Femur (tissue), 1 donor: Measurements from ENCODE around the gene REEP2.
"Not testable (repeated sequence)": the region's sequence is repeated elsewhere in the genome, so short reads cannot be mapped to it uniquely, and the experiment has no call there.

Experiments
- DNase-seq: peaks from one replicate; pipeline ENCODE4 v3.0.0-alpha.2; 2017

The REEP2 gene

DNA sequence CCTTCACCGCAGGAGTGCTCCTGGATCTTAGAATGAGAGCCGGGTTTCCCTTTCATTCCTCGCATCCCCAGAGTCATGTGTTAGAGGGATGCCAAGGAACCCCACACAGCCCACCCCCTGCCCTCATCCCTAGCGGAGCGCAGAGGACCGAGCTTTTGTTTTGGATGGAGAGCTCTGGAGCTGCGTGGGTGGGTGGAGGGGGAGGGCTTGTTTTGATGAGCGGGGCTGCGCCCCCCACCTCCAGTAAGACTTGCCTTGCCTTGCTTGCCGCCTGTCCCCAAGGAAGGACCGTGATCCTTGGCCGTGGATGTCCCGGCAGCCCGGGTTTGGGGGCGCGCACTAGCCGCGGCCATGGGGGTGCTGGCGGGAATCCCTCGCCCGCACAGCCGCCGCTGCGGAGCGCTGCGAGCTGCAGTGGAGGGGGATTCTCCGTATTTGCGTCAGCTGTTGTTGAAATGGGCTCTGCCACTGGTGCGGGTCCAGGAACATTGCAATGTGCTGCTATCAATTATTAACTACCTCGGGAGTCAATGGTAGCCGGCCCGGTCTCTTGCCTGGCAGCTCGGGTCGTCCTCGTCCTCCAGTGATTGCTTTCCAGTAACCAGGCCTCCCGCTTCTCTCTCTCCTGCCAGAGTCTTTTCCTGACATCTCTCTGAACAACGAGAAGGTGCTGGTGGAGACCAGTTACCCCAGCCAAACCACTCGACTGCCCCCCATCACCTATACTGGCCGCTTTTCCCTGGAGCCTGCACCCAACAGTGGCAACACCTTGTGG lies 27.5 kb downstream of the REEP2 start:
- DNase-seq, result no peak

DNA sequence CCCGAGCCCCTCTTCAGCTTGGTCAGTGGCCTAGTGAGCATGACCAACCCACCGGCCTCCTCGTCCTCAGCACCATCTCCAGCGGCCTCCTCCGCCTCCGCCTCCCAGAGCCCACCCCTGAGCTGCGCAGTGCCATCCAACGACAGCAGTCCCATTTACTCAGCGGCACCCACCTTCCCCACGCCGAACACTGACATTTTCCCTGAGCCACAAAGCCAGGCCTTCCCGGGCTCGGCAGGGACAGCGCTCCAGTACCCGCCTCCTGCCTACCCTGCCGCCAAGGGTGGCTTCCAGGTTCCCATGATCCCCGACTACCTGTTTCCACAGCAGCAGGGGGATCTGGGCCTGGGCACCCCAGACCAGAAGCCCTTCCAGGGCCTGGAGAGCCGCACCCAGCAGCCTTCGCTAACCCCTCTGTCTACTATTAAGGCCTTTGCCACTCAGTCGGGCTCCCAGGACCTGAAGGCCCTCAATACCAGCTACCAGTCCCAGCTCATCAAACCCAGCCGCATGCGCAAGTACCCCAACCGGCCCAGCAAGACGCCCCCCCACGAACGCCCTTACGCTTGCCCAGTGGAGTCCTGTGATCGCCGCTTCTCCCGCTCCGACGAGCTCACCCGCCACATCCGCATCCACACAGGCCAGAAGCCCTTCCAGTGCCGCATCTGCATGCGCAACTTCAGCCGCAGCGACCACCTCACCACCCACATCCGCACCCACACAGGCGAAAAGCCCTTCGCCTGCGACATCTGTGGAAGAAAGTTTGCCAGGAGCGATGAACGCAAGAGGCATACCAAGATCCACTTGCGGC lies 28.2 kb downstream of the REEP2 start:
- DNase-seq, result no peak

DNA sequence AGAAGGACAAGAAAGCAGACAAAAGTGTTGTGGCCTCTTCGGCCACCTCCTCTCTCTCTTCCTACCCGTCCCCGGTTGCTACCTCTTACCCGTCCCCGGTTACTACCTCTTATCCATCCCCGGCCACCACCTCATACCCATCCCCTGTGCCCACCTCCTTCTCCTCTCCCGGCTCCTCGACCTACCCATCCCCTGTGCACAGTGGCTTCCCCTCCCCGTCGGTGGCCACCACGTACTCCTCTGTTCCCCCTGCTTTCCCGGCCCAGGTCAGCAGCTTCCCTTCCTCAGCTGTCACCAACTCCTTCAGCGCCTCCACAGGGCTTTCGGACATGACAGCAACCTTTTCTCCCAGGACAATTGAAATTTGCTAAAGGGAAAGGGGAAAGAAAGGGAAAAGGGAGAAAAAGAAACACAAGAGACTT lies 28.9 kb downstream of the REEP2 start:
- no peak for DNase-seq

DNA sequence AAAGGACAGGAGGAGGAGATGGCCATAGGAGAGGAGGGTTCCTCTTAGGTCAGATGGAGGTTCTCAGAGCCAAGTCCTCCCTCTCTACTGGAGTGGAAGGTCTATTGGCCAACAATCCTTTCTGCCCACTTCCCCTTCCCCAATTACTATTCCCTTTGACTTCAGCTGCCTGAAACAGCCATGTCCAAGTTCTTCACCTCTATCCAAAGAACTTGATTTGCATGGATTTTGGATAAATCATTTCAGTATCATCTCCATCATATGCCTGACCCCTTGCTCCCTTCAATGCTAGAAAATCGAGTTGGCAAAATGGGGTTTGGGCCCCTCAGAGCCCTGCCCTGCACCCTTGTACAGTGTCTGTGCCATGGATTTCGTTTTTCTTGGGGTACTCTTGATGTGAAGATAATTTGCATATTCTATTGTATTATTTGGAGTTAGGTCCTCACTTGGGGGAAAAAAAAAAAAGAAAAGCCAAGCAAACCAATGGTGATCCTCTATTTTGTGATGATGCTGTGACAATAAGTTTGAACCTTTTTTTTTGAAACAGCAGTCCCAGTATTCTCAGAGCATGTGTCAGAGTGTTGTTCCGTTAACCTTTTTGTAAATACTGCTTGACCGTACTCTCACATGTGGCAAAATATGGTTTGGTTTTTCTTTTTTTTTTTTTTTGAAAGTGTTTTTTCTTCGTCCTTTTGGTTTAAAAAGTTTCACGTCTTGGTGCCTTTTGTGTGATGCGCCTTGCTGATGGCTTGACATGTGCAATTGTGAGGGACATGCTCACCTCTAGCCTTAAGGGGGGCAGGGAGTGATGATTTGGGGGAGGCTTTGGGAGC lies 29.5 kb downstream of the REEP2 start:
- no peak for DNase-seq

DNA sequence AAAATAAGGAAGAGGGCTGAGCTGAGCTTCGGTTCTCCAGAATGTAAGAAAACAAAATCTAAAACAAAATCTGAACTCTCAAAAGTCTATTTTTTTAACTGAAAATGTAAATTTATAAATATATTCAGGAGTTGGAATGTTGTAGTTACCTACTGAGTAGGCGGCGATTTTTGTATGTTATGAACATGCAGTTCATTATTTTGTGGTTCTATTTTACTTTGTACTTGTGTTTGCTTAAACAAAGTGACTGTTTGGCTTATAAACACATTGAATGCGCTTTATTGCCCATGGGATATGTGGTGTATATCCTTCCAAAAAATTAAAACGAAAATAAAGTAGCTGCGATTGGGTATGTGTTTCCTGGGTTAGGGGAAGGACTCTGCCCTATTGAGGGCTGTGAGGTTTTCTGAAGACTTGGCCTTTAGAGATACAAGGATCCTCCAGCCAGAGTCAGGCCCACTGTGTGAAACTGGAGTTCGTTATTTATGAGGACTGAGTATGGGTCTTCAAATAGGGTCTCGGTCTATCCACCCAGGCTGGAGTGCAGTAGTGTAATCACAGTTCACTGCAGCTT lies 30.2 kb downstream of the REEP2 start:
- no peak for DNase-seq

DNA sequence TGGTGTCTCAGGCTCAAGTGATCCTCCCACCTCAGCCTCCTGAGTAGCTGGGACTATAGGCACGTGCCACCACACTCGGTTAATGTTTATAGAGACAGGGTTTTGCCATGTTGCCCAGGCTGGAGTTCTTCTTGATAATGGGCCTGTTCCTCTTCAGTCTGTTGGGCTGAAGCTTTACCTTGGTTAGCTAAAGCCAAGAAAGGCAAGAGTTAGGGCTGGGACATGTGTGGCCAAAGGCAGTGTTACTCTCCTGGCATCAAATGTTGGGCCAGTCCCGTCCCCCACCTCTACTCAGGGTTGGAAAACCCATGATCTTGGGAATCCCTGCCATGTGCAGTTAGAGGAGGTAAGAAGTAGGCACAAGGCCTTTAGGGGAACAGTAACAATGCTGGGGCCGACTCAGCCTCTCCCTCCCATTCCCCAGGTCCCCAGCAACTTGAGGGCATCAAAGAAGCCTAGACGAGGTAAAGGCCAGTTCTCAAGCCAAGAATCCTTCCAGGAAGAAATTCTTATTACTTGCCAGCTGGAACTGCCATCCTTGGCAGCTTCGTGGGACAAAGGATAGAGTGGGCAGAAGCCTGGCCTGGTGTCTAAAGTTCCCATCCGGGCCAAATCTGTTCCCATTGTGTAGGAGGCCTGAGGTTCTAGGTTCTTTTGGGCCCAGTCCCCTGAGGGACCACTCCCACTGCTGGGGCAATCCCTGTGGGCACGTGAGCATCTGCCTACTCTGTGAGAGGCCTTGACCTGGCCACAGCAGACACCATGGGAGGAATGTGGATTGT lies 30.9 kb downstream of the REEP2 start:
- peak; percentile 91 for DNase-seq

DNA sequence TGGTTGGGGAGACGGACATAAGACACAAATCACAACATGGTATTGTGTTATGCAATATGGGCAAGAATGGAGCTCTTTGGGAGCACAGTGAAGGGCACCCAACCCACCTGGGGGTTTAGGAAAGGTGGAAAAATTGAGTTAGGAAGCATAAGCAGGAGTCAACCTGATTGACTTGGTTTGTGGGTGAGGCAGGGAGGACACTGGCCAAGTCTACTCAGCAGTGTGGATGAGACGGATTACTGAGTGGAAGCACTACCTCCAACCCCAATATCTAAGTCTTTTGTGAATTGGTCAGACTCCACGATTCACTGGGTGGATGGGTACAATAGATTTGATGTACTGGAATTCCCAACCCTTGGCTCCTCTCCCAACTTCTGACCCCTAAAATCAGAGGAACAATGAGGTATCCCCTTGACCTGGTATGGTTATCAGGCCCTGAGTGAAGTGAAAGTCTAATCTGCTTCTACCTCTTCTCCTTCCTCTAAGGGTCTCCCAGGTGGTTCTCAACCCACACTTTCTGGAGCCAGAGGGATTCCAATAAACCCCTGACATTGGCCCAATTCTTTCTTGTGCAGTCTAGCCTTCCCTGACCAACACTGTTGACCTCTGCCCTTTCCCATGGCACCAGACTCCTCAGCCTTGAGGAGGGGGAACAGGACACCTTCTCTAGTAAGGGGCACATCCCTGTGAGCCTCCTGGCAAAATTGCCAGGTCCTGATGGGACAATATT lies 31.6 kb downstream of the REEP2 start:
- peak; percentile 72 for DNase-seq

DNA sequence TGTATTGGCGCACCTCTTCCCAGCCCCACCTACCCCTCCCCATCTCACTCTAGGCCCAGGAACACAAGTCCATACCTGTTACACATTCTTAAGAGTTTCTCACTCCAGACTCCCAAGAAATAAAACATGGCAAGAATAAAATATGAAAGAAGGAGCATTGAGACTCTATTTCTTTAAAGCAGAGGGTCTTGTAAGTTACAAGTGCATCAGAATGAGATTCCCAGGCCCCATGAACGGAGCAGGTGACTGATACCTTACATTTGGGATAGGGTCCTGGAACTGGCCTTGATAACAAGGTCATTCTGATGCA lies 32.1 kb downstream of the REEP2 start:
- no peak for DNase-seq

DNA sequence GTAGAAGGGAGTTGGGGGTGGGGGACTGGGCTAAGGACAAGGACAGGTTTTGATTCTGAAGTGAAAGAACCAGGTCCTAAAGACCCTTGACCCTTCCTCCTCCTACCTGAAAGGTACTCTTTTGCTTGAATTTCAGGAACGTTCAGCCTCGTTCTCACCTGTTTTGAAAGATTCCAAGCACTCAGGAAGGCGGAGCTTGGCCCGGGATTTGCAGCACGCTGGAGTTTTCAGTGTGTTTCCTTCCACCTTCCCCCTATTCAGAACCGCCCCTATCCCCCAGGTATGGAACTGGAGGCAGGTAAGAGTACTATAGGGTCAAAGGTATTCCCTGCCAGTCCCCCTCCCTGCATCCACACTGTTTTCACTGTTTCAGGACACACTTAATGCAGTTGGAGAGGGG lies 33.5 kb downstream of the REEP2 start:
- no peak for DNase-seq

DNA sequence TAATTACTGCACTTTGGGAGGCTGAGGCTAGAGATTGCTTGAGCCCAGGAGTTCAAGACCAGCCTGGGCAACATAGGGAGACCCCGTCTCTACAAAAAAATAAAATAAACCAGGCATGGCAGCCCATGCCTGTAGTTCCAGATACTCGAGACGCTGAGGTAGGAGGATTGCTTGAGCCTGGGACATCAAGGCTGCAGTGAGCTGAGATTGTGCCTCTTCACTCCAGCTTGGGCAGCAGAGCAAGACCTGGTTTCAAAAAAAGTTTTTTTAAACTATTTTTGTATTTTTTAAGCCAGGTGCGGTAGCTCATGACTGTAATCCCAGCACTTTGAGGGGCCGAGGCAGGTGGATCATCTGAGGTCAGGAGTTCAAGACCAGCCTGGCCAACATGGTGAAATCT lies 34.3 kb downstream of the REEP2 start:
- not testable (repeated sequence) for DNase-seq

DNA sequence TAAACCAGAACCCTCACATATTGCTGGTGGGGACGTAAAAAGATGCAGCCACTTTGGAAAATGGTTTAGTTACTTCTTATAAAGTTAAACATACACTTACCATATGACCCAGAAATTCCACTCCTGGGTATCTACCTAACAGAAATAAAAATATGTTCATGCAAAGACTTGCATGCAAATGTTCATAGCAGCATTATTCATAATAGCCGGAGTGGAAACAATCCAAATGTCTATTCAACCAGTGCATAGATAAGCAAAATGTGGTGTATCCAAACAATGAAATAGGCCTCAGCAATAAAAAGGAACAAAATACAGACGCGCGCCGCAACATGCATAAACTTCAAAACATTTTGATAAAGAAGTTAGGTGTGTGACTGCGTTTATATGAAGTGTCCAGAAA lies 38.1 kb downstream of the REEP2 start:
- no peak for DNase-seq

DNA sequence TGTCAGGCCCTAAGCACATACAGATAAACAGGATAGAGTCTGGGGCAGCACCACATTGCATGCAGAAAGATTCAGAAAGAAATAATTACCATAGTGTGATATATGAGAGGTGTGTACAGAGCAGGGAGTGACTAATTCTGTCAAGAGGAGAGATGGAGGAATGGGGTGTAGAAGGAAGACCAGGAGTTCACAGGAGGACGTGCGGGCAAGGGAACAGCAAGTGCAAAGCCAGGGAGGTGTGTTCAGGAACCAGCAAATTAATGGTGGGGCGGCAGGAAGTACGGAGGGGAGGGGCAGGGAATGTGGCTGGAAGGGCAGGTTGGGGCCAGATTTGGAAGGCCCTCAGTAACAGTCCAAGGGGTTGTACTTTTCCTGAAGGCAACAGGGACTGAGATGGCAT lies 43.8 kb downstream of the REEP2 start:
- no peak for DNase-seq

DNA sequence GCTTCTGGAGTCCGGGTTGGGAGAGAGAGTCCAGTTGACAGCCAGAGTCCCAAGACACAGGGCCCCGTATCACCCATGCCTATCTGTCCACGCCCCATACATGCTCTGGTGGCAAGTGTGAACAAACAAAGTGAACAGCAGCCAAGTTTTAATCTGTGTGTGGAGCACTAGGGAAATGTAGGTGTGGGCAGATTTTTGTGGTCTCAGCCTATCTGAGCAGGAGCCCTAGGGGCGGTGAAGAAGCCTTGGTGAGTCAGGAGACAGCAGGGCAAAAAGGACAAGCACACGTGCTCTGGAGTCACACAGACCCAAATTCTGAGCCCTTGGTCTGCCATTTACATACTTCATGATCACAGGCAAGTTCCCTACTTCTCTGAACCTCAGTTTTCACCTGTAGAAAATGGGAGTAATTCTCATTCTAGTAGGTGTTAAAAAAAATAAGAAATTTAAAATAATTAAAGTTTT lies 49.7 kb downstream of the REEP2 start:
- DNase-seq, result no peak

DNA sequence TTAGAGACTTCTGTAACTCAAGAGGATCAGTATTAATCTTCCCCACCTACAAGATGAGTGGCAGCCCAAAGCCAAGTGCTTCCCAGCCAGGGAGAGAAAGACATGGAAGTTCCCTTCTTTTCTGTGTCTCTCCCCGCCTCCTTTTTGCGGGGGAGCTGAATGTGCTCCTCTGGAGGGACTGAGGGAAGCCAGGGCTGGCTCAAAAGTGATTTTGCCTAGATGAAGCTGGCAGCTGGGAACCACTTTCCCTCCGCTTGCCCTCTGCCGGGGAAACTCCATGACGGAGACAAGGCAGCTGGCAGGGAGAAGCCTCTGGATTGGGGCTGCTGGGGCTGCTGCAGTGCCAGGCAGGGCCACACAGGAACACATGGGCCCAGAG lies 50.8 kb downstream of the REEP2 start:
- DNase-seq, result peak; percentile 66

DNA sequence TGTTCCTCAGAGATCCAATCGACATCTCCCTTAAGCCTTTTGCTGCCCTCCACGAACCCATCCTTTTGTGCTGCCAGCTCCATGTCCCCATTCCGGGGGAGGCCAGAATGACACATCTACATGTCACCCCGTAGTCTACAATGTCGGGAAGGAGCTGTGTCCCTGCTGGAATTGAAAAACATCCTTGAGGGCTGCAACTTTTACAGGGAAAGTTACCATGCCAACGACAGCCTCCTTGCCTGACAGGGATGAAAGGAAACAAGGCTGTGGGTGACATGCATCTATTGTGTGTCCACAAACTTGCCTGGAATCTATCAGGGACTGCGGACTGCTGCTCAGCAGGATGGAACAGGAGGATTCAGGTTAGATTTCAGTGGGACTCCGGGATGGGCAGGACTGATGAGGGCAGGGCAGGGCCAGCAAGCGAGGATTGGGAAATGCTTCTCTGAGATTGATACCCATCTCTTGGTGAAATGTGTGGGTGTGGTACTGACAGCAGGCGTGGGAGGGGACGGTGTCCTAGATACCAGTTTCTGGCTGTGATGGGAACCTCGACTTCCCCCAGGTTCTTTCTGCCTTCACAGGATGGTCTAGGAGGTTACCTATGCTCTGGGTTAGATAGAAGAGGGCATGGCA lies 51.9 kb downstream of the REEP2 start:
- DNase-seq, result no peak

DNA sequence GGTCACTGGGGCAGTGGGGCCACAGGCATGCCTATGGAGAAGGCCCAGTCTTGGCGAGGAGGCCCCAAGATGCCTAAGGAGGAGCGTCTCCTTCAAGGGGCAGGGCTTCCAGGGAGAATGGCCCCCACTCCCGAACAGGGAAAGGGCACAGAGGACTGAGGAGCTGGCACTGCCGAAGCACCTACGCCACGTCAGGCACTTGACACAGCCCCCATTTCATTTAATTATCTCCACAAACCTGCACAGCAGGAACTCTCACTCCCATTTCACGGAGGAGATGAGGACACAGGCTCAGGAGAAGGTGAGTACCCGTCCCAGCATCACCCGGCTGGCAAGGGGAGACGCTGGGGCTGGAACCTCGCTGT lies 52.4 kb downstream of the REEP2 start:
- no peak for DNase-seq

DNA sequence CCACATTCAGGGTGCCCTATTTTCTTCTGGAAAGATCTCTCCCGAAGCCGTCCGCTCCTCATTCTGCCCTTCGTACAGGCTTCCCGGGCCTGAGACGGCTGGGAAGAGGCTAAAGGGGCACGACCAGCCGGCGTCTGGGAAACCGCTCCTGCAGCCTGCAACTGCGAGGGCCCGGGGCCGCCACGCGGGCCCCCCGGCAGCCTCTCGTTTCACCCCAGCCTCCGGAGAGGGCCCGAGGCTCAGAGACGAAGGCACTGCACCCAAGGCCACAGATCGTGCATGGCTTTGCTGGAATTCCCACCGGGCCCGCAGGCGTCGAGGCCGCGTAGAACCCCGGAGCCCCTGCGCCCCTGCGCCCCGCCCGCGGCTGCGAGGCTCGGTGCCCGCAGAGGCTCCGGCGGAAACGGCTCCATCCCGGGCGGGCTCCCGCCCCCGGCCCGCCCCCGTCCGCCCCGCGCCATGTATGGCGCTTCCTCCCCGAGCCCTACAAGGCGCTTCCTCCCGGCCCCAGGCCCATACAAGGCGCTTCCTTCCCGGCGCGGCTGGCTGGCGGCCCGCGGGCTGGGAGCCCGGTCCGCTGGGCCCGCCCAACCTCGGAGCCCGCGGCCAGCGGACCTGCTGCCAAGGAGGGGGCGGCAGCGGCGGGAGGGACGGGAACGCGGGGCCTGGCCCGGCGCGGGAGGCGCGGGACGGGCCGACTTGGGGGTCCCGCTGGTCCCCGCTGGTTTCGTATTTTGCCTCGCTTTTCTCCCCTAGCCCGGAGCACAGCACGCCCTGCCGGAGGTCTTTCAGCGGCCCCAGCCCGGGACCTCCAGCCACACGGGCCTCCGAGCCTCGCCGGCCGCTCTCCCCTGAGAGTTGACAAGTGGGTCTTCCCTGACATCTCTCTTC lies 53.1 kb downstream of the REEP2 start:
- peak; percentile 96 for DNase-seq

DNA sequence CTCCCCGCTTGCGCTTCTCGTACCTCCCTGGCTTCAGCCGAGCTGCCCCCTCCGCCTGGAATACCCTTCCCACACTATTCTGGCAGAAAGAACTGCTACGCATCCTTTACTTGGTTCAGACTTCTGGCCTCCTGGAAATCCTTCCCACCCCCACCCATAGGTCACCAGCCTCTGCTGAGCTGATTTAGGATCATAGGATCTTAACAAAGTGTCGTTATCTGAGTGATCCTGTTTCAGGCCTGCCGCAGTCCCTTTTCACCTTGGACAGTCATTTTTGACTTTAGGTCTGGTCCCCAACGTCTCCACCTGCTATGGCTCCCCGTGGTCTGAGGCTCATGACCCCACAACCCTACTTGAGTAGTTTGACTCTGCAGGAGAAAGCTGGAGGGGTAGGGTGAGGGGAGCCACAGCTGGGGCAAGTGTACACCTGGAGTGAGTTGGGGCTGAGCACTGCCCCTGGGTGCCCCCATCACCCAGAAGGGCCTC lies 53.7 kb downstream of the REEP2 start:
- no peak for DNase-seq

DNA sequence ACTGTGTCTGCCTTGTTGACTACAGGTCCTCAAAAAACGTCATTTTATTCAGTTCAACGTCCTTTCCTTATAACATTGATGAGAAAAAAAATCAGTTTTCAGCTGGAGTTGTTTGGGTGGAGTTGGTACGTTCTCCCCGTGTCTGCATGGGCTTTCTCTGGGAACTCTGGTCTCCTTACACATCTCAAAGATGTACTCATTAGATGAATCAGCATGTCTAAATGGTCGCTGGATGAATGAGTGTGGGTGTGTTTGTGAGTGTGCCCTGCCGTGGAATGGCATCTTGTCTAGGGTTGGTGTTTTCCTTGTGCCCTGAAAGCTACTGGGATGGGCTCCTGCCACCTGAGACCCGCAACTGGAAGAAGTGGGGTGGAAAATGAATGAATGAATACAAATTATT lies 56.5 kb downstream of the REEP2 start:
- no peak for DNase-seq
